ENCODE measurements around the gene WFS1. TPM values are rescaled to one million over a fixed set of nuclear protein-coding genes. Genes with fewer than 3 reads are reported as not detected.
A peak's percentile ranks its signal among the peaks of the same experiment; 100 is the strongest.

Gene WFS1
- polyA plus RNA-seq, 1 of the 3 experiments (the other 2 are of a cell fraction), result 18.7 TPM

DNA sequence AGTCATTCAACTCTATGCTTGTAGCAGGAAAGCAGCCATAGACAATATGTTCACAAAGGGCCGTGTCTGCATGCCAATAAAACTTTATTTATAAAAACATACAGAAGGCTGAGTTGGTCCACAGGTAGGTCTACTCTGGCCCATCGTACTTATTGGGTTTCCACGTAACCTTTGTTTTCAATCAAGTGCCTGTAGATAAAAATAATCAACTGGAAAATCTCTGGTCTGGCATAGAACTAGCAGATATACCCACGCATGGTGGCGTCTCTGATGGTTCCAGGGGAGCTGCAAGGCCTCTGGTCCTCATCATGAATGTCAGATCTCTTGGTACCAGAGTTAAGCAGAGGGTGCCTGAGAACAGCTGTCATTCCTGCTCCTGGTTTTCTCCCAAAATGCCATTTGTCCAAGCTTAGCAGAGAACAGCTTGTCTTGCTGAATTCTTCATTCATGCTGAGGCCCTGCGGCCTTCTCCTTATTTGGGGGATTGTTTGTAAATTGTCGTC is 37.9 kb upstream of the WFS1 start (continued):
- TF ChIP-seq, protein P1, sequence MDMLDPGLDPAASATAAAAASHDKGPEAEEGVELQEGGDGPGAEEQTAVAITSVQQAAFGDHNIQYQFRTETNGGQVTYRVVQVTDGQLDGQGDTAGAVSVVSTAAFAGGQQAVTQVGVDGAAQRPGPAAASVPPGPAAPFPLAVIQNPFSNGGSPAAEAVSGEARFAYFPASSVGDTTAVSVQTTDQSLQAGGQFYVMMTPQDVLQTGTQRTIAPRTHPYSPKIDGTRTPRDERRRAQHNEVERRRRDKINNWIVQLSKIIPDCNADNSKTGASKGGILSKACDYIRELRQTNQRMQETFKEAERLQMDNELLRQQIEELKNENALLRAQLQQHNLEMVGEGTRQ (IDR thresholded peaks at IDR 0.05; ENCODE audit: borderline replicate concordance, low read depth, low read length), result no peak
- TF ChIP-seq, protein P2, sequence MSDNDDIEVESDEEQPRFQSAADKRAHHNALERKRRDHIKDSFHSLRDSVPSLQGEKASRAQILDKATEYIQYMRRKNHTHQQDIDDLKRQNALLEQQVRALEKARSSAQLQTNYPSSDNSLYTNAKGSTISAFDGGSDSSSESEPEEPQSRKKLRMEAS (IDR thresholded peaks at IDR 0.05; ENCODE audit: low read depth), result no peak
- TF ChIP-seq TCF12 (IDR thresholded peaks at IDR 0.05) (no peak), RFX5 (IDR thresholded peaks at IDR 0.05; ENCODE audit: low read length) (no peak), SMC3 (IDR thresholded peaks at IDR 0.05; ENCODE audit: low read depth, low read length) (no peak), EP300 (IDR thresholded peaks at IDR 0.05; ENCODE audit: borderline replicate concordance in 1 of 2, low read depth in 1 of 2, low read length in 1 of 2) (peak in 1 of 2 experiments; percentile 76; a peak in 2 of 4 replicates), EZH2phosphoT487 (IDR thresholded peaks at IDR 0.05; ENCODE audit: borderline replicate concordance, low read depth) (no peak), POLR2AphosphoS5 (IDR thresholded peaks at IDR 0.05; ENCODE audit: low read depth, low read length) (no peak), ELF1 (IDR thresholded peaks at IDR 0.05) (no peak)
- TF ChIP-seq, protein P3, sequence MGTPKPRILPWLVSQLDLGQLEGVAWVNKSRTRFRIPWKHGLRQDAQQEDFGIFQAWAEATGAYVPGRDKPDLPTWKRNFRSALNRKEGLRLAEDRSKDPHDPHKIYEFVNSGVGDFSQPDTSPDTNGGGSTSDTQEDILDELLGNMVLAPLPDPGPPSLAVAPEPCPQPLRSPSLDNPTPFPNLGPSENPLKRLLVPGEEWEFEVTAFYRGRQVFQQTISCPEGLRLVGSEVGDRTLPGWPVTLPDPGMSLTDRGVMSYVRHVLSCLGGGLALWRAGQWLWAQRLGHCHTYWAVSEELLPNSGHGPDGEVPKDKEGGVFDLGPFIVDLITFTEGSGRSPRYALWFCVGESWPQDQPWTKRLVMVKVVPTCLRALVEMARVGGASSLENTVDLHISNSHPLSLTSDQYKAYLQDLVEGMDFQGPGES (IDR thresholded peaks at IDR 0.05; ENCODE audit: low read depth, low read length), result no peak

DNA sequence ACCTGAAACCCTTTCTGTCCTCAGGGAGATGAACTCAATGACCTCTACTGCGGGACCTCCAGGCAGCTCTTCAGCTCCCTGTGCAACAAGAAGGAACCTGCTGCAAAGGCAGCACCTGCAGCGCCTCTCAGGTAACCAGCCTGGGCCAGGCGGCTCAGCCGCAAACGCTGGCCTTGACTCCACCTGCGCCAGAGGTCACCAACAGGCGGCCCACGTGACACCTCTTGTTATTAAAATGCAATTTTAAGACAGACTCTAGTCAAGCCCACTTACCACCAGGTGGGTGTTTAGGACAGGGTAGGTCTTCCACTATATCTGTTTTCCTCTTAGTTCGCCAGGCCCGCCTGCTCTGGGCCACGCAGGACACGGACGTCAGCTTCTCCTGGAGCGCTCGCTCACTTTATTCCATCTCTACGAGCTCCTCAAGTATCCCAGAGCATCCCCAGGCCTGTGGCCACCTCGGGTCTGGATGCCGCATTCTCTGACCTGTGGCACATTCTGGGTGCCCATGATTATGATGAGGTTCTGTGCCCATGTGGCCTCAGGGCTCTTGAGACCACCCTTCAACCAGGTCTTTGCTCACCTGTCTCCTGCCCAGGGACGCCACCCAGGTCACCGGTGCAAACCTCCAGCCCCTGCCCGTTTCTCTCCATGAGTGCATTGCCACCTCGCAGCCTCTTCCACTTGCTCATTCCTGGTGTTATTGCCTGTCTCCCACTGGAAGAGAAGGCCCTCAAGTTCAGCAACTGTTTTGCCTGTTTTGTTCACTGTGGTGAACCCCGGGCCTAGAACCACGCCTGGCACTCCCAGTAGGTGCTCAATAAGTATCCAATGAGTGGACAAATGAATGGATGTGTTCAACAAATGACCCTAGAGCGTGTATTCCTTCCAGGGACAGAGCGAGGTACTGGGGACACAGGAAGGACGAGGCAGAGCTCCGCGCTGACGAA is 36.5 kb upstream of the WFS1 start:
- CTCF ChIA-PET, result interaction anchor here (1.0 to 1.2 kb wide), 2 partner anchors 18 to 156 kb away, joined by 4 to 5 read pairs; no protein-coding TSS in a partner anchor
- TF ChIP-seq, protein P4, sequence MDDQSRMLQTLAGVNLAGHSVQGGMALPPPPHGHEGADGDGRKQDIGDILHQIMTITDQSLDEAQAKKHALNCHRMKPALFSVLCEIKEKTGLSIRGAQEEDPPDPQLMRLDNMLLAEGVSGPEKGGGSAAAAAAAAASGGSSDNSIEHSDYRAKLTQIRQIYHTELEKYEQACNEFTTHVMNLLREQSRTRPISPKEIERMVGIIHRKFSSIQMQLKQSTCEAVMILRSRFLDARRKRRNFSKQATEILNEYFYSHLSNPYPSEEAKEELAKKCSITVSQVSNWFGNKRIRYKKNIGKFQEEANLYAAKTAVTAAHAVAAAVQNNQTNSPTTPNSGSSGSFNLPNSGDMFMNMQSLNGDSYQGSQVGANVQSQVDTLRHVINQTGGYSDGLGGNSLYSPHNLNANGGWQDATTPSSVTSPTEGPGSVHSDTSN (IDR thresholded peaks at IDR 0.05), result no peak
- TF ChIP-seq FOXM1 (IDR thresholded peaks at IDR 0.05; ENCODE audit: low read depth) (no peak), POLR2AphosphoS5 (IDR thresholded peaks at IDR 0.05; ENCODE audit: low read depth, low read length) (no peak), NRF1 (IDR thresholded peaks at IDR 0.05; ENCODE audit: low read depth, low read length) (no peak), FOSL2 (IDR thresholded peaks at IDR 0.05; ENCODE audit: borderline replicate concordance, low read depth) (no peak), RAD21 (IDR thresholded peaks at IDR 0.05; ENCODE audit: low read length) (no peak), RFX5 (IDR thresholded peaks at IDR 0.05; ENCODE audit: low read length) (no peak), GABPA (IDR thresholded peaks at IDR 0.05; ENCODE audit: low read depth) (no peak), RCOR1 (IDR thresholded peaks at IDR 0.05; ENCODE audit: low read length) (no peak), NFIC (IDR thresholded peaks at IDR 0.05; ENCODE audit: borderline replicate concordance) (no peak)
- TF ChIP-seq, protein P1 (IDR thresholded peaks at IDR 0.05; ENCODE audit: borderline replicate concordance, low read depth, low read length), result no peak
- TF ChIP-seq, protein P5, sequence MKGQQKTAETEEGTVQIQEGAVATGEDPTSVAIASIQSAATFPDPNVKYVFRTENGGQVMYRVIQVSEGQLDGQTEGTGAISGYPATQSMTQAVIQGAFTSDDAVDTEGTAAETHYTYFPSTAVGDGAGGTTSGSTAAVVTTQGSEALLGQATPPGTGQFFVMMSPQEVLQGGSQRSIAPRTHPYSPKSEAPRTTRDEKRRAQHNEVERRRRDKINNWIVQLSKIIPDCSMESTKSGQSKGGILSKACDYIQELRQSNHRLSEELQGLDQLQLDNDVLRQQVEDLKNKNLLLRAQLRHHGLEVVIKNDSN (IDR thresholded peaks at IDR 0.05; ENCODE audit: borderline replicate concordance, low read depth), result no peak
- TF ChIP-seq, protein P3 (IDR thresholded peaks at IDR 0.05; ENCODE audit: low read depth, low read length), result no peak
- TF ChIP-seq, protein P6, sequence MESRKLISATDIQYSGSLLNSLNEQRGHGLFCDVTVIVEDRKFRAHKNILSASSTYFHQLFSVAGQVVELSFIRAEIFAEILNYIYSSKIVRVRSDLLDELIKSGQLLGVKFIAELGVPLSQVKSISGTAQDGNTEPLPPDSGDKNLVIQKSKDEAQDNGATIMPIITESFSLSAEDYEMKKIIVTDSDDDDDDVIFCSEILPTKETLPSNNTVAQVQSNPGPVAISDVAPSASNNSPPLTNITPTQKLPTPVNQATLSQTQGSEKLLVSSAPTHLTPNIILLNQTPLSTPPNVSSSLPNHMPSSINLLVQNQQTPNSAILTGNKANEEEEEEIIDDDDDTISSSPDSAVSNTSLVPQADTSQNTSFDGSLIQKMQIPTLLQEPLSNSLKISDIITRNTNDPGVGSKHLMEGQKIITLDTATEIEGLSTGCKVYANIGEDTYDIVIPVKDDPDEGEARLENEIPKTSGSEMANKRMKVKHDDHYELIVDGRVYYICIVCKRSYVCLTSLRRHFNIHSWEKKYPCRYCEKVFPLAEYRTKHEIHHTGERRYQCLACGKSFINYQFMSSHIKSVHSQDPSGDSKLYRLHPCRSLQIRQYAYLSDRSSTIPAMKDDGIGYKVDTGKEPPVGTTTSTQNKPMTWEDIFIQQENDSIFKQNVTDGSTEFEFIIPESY (IDR thresholded peaks at IDR 0.05; ENCODE audit: borderline replicate concordance, low read depth), result no peak

More for the DNA sequence above, 36.5 kb upstream of the WFS1 start:
- H2AFZ ChIP-seq (ENCODE audit: low read depth), result no peak overlapping the region
- peaks cover 0 to 24% of the 10 kb centered on the region in 2 experiments; a peak in 2 of 4 replicates for H3K4me1 ChIP-seq (ENCODE audit: control insufficient read depth in 1 of 2, insufficient read depth in 2 of 2, low read depth in 1 of 2, low read length in 1 of 2)
- H3K9me2 ChIP-seq, result no peaks in the 10 kb centered on the region
- no peak overlapping the region for H3K4me2 ChIP-seq
- no peak for DNase-seq
- H3K36me3 ChIP-seq (replicated peaks in 1 of 2; ENCODE audit: control insufficient read depth in 1 of 2, insufficient read depth in 2 of 2, low read length in 1 of 2), result no peaks in the 10 kb centered on the region
- no peaks in the 10 kb centered on the region for H3F3A ChIP-seq (replicated peaks; ENCODE audit: insufficient read depth)
- POLR2A ChIA-PET, result no interaction called here
- no peaks in the 10 kb centered on the region for H4K20me1 ChIP-seq (ENCODE audit: insufficient read depth)
- H3K9me3 ChIP-seq, result no peaks in the 10 kb centered on the region
- H3K27me3 ChIP-seq (ENCODE audit: insufficient read depth), result no peaks in the 10 kb centered on the region
- 54% methylated on average over 23 of the region's 30 CpGs for WGBS (ENCODE audit: low lambda C conversion rate)
- no peaks in the 10 kb centered on the region for H3K79me2 ChIP-seq (ENCODE audit: insufficient read depth)
- no peak overlapping the region for H3K9ac ChIP-seq
- no peak overlapping the region for H3K27ac ChIP-seq (ENCODE audit: low read depth in 2 of 2, low read length in 1 of 2)
- H3K4me3 ChIP-seq (ENCODE audit: low read depth in 2 of 2, low read length in 1 of 2), result no peak overlapping the region
